Large intestine (tissue), 3 donors: Measurements from ENCODE around the gene PIGT. TPM values are rescaled to one million over a fixed set of nuclear protein-coding genes. Genes with fewer than 3 reads are reported as not detected.
A peak's percentile ranks its signal among the peaks of the same experiment; 100 is the strongest.

Experiments used
- DNase-seq, 2 donors: peaks; one replicate each; pipeline versions ENCODE4 v3.0.0 to v3.0.0-alpha.2; 2013
- H3K27ac ChIP-seq: one replicate; pipeline ENCODE4 v1.5.1; 2013; ENCODE audit warnings: low read length
- H3K27me3 ChIP-seq: 2 replicates; pipeline ENCODE4 v1.6.1; 2013; ENCODE audit warnings: low read length; ENCODE audit not compliant: control insufficient read depth, insufficient read depth
- H3K36me3 ChIP-seq: 2 replicates; pipeline ENCODE4 v1.6.1; 2013; ENCODE audit warnings: low read length; ENCODE audit not compliant: control insufficient read depth, insufficient read depth
- H3K4me1 ChIP-seq: one replicate; pipeline ENCODE4 v1.6.1; 2013; ENCODE audit warnings: low read length; ENCODE audit not compliant: control insufficient read depth, insufficient read depth
- H3K4me3 ChIP-seq: one replicate; pipeline ENCODE4 v1.5.1; 2013; ENCODE audit warnings: low read length
- H3K9me3 ChIP-seq: one replicate; pipeline ENCODE4 v1.6.1; 2013; ENCODE audit warnings: mild to moderate bottlenecking, low read depth, low read length, moderate library complexity; ENCODE audit not compliant: control insufficient read depth
- WGBS: methylation state at CpG from one replicate; pipeline ENCODE4 v1.1.5; 2013; ENCODE audit warnings: low lambda C conversion rate; ENCODE audit not compliant: insufficient coverage; 5-methylcytosine and 5-hydroxymethylcytosine counted together
- polyA plus RNA-seq: library from polyadenylated mRNA; unstranded; fragments of 120-200 nt; gene quantifications from one replicate; pipeline ENCODE4 v1.2.1, GENCODE V29; 2013

The PIGT gene
- polyA plus RNA-seq, 1 donor = 91.6 TPM

- H3K4me1 ChIP-seq = peaks cover 20% of the 10 kb centered on the region
- no peak for DNase-seq
- H3K4me3 ChIP-seq = no peak overlapping the region
- H3K27ac ChIP-seq = no peak overlapping the region
- no peaks in the 10 kb centered on the region for H3K9me3 ChIP-seq
- WGBS = 60% methylated on average over 1 of the region's 7 CpGs
- peaks cover 15% of the 10 kb centered on the region for H3K27me3 ChIP-seq
- H3K36me3 ChIP-seq = peaks cover 17% of the 10 kb centered on the region
Observed at GRCh38 chr20:45408646-45409213, 7.2 kb upstream of the PIGT start.

DNA sequence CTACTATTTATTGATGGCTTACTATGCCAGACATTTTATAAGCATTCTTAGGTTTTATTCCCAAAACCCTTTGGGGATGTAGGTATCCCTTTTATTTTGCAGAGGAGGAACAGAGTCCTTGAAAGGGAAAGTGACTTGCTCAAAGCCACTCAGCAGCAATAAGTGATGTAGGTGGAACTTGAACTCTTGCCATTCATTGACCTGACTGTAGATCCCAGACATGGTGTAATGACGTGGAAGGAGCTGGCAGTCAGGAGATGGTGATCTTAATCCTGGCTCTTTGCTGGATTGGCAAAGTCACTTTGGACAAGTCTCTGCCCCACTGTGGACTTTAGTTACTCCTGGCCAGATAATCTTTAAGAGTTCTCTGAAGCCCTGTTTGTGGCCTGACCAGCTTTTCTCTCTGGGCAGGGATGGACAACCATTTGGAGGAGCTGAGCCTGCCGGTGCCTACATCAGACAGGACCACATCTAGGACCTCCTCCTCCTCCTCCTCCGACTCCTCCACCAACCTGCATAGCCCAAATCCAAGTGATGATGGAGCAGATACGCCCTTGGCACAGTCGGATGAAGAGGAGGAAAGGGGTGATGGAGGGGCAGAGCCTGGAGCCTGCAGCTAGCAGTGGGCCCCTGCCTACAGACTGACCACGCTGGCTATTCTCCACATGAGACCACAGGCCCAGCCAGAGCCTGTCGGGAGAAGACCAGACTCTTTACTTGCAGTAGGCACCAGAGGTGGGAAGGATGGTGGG lies 6.2 kb upstream of the PIGT start:
- Histone ChIP-seq H3K4me1 (peaks cover 20% of the 10 kb centered on the region), H3K36me3 (peaks cover 17% of the 10 kb centered on the region), H3K27me3 (peaks cover 15% of the 10 kb centered on the region), H3K27ac (no peak overlapping the region), H3K4me3 (no peak overlapping the region), H3K9me3 (no peaks in the 10 kb centered on the region)
- WGBS = no CpG with 5 or more reads among the region's 7 CpGs
- DNase-seq = peak in 1 of 2 donors; percentile 38

DNA sequence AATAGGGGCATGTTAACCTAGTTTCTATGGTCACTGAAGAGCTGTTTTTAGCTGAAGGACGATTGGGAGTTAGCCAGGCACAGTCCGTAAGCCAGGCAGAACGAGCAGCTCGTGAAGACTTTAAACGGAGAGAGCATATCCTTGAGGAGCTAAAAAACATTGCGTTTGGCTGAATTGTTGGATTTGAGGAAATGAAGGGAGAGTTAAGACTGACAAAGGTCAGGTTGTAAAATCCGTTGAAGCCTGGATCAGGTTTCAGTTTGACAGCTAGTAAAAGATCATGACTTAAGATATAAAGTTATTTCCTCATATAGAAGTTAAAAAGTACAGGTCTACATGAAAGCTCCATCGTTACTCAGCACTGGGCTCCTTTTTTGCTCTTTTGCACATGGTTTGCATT lies 5.1 kb upstream of the PIGT start:
- no peaks in the 10 kb centered on the region for H3K9me3 ChIP-seq
- peaks cover 17% of the 10 kb centered on the region for H3K36me3 ChIP-seq
- H3K27me3 ChIP-seq = peaks cover 9% of the 10 kb centered on the region
- WGBS = 29% methylated on average over 1 of the region's 8 CpGs
- no peak overlapping the region for H3K4me3 ChIP-seq
- peak; percentile 63 to 84 for DNase-seq
- peaks cover 16% of the 10 kb centered on the region for H3K4me1 ChIP-seq
- peak overlapping the region; percentile 62 for H3K27ac ChIP-seq

GRCh38 chr20:45412653-45413052 lies 3.3 kb upstream of the PIGT start:
- no peak for DNase-seq
- no peaks in the 10 kb centered on the region for H3K27me3 ChIP-seq
- H3K4me1 ChIP-seq = peaks cover 17% of the 10 kb centered on the region
- no CpG with 5 or more reads among the region's 5 CpGs for WGBS
- peaks cover 17% of the 10 kb centered on the region for H3K36me3 ChIP-seq
- no peak overlapping the region for H3K4me3 ChIP-seq
- no peaks in the 10 kb centered on the region for H3K9me3 ChIP-seq
- no peak overlapping the region for H3K27ac ChIP-seq

DNA sequence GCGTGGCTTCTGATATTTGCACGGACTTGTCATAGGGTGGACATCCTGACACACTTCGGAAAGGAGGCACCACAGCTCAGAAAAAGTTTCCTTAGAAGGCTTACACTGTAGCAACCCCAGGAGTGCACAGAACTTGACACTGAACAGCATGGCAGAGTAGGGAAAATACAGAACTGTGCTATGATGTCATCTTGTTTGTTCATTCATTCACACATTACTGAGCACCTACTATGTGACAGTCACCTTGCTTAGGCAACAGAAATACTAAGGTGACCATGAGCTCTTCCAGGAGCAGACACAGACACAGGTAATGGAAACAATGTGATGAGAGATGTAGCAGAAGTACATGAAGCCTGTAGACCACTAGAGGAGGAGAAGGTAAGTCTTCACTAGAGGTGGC lies 2.5 kb upstream of the PIGT start:
- Histone ChIP-seq H3K4me1 (peaks cover 17% of the 10 kb centered on the region), H3K27me3 (no peaks in the 10 kb centered on the region), H3K27ac (no peak overlapping the region), H3K4me3 (no peak overlapping the region), H3K36me3 (peaks cover 20% of the 10 kb centered on the region), H3K9me3 (no peaks in the 10 kb centered on the region)
- no CpG with 5 or more reads among the region's 3 CpGs for WGBS
- no peak for DNase-seq

GRCh38 chr20:45416917-45417316 lies 976 bp downstream of the PIGT start:
- Histone ChIP-seq H3K27ac (no peak overlapping the region), H3K27me3 (no peaks in the 10 kb centered on the region), H3K4me1 (peaks cover 7% of the 10 kb centered on the region), H3K4me3 (peak overlapping the region; percentile 92), H3K9me3 (no peaks in the 10 kb centered on the region), H3K36me3 (peaks cover 37% of the 10 kb centered on the region)
- DNase-seq = no peak
- WGBS = no CpG with 5 or more reads among the region's 2 CpGs

DNA sequence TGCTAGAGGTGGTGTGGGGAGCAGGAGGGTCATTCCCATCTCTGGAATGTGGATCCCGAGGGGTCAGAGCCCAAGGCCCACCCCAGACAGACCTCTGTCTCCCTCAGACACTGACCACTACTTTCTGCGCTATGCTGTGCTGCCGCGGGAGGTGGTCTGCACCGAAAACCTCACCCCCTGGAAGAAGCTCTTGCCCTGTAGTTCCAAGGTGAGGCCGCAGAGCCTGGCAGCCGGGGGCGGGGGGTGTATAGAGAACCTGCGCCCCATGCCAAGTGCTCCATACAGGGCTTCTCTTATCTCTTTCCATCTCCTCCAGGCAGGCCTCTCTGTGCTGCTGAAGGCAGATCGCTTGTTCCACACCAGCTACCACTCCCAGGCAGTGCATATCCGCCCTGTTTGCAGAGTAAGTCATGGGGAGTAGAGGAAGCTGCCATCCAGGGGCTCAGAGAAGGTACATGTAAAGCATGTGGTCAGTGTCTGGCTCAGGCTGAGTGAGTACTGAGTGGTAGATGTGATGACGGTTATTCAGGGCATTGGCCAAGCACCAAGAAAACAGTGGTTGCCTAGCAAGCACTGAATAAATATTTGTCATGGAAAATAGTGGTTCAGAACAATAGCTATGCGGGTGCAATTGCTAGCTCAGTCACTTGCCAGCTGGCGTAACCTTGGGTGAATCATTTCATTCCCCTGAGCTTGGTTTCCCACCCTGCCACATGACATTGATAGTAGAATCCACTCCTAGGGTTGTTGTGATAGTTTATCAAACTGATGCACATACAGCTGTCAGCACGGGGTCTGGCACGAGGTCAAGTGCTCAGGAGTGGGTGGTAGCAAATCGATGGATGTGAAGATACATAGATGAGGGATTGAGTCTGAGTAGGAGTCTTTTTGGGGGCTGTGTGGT lies 3.5 kb downstream of the PIGT start:
- Histone ChIP-seq H3K4me3 (no peak overlapping the region), H3K27me3 (no peaks in the 10 kb centered on the region), H3K9me3 (no peaks in the 10 kb centered on the region), H3K4me1 (peaks cover 7% of the 10 kb centered on the region), H3K36me3 (peaks cover 56% of the 10 kb centered on the region), H3K27ac (peak overlapping the region; percentile 54)
- whole genome bisulfite sequencing = no CpG with 5 or more reads among the region's 17 CpGs
- peak; percentile 27 to 67 for DNase-seq

DNA sequence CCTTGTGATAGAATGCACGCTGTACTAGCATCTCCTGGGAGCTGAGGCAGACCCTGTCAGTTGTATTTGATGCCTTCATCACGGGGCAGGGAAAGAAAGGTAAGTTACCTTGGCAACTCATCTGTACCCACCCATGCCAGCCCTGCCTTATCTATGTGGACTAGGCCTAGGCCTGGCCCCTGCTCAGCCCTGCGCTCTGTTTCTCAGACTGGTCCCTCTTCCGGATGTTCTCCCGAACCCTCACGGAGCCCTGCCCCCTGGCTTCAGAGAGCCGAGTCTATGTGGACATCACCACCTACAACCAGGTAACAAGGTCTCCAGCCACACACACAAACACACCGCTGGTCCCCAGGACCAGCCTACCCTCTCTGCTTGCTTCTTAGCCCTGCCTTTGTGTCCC lies 4.2 kb downstream of the PIGT start:
- 100% methylated on average over 1 of the region's 8 CpGs for WGBS
- H3K27ac ChIP-seq = peak overlapping the region; percentile 38
- H3K36me3 ChIP-seq = peaks cover 61% of the 10 kb centered on the region
- DNase-seq = no peak
- no peaks in the 10 kb centered on the region for H3K27me3 ChIP-seq
- peaks cover 7% of the 10 kb centered on the region for H3K4me1 ChIP-seq
- no peaks in the 10 kb centered on the region for H3K9me3 ChIP-seq
- no peak overlapping the region for H3K4me3 ChIP-seq

- no peak overlapping the region for H3K4me3 ChIP-seq
- WGBS = no CpG with 5 or more reads among the region's 2 CpGs
Observed at GRCh38 chr20:45423700-45424099, 7.8 kb downstream of the PIGT start.

DNA sequence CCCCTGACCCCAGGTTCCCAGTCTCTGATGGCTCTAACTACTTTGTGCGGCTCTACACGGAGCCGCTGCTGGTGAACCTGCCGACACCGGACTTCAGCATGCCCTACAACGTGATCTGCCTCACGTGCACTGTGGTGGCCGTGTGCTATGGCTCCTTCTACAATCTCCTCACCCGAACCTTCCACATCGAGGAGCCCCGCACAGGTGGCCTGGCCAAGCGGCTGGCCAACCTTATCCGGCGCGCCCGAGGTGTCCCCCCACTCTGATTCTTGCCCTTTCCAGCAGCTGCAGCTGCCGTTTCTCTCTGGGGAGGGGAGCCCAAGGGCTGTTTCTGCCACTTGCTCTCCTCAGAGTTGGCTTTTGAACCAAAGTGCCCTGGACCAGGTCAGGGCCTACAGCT lies 9.6 kb downstream of the PIGT start:
- no CpG with 5 or more reads among the region's 17 CpGs for WGBS
- Histone ChIP-seq H3K4me3 (no peak overlapping the region), H3K4me1 (peaks cover 15% of the 10 kb centered on the region), H3K27me3 (no peaks in the 10 kb centered on the region), H3K9me3 (no peaks in the 10 kb centered on the region), H3K36me3 (peaks cover 47% of the 10 kb centered on the region), H3K27ac (no peak overlapping the region)
- DNase-seq = no peak

More at GRCh38 chr20:45423700-45424099, 7.8 kb downstream of the PIGT start:
- no peaks in the 10 kb centered on the region for H3K9me3 ChIP-seq
- H3K27ac ChIP-seq = no peak overlapping the region
- DNase-seq = no peak
- peaks cover 16% of the 10 kb centered on the region for H3K4me1 ChIP-seq
- H3K36me3 ChIP-seq = peaks cover 66% of the 10 kb centered on the region
- H3K27me3 ChIP-seq = no peaks in the 10 kb centered on the region
